PFSK-1 (cell line): ENCODE results near the gene PTGFRN.

Source experiments
- FOXP2 ChIP-seq: optimal IDR thresholded peaks from 2 replicates; pipeline ENCODE3; 2011; ENCODE audit warnings: borderline replicate concordance, control low read depth, inconsistent platforms; ENCODE audit not compliant: insufficient read depth; ENCODE audit errors: extremely low read length, extremely low read depth
- POLR2AphosphoS5 ChIP-seq: IDR thresholded peaks from 2 replicates; pipeline ENCODE4 v1.6.1; 2012; ENCODE audit warnings: low read depth, mild to moderate bottlenecking, control low read depth, low read length, moderate library complexity
- SIN3A ChIP-seq: IDR thresholded peaks from 2 replicates; pipeline ENCODE4 v1.6.1; 2012; ENCODE audit warnings: mild to moderate bottlenecking, low read length, moderate library complexity, borderline replicate concordance; ENCODE audit not compliant: insufficient read depth
- TAF1 ChIP-seq: IDR thresholded peaks from 2 replicates; pipeline ENCODE4 v1.6.1; 2012; ENCODE audit warnings: low read length, control low read depth, borderline replicate concordance; ENCODE audit not compliant: insufficient read depth
- TF ChIP-seq, protein P1 (sequence below), 2 experiments: IDR thresholded peaks; 2 replicates each; pipeline versions ENCODE4 v1.6.1 to v1.8.0; 2011 to 2012; ENCODE audit warnings: low read depth in 2 of 2, low read length in 2 of 2, control low read depth in 1 of 2, inconsistent platforms in 1 of 2, mild to moderate bottlenecking in 1 of 2, moderate library complexity in 1 of 2; ENCODE audit not compliant: insufficient read depth in 1 of 2

Gene PTGFRN

DNA sequence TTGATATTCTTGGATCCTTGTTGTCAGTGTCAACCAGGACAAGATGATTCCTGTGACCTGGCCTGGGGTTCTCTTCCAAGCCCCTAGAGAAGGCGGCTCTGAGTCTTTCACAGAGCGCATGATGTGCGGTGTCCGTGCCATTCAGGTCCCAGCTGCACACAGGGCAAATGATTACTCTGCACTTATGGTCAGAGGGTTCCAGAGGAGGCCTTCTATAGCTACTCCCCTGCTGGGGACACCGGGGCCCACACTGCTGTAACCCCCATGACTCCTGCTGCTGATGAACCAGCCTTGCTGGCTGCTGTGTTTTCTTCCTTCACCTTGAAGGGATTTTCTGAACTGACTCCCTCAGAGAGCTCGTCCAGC lies 1.5 kb downstream of the PTGFRN start:
- TF ChIP-seq, protein P1, sequence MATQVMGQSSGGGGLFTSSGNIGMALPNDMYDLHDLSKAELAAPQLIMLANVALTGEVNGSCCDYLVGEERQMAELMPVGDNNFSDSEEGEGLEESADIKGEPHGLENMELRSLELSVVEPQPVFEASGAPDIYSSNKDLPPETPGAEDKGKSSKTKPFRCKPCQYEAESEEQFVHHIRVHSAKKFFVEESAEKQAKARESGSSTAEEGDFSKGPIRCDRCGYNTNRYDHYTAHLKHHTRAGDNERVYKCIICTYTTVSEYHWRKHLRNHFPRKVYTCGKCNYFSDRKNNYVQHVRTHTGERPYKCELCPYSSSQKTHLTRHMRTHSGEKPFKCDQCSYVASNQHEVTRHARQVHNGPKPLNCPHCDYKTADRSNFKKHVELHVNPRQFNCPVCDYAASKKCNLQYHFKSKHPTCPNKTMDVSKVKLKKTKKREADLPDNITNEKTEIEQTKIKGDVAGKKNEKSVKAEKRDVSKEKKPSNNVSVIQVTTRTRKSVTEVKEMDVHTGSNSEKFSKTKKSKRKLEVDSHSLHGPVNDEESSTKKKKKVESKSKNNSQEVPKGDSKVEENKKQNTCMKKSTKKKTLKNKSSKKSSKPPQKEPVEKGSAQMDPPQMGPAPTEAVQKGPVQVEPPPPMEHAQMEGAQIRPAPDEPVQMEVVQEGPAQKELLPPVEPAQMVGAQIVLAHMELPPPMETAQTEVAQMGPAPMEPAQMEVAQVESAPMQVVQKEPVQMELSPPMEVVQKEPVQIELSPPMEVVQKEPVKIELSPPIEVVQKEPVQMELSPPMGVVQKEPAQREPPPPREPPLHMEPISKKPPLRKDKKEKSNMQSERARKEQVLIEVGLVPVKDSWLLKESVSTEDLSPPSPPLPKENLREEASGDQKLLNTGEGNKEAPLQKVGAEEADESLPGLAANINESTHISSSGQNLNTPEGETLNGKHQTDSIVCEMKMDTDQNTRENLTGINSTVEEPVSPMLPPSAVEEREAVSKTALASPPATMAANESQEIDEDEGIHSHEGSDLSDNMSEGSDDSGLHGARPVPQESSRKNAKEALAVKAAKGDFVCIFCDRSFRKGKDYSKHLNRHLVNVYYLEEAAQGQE (IDR thresholded peaks at IDR 0.05; ENCODE audit: insufficient read depth in 1 of 2, low read depth in 2 of 2, low read length in 2 of 2) = no peak
- no peak for TF ChIP-seq SIN3A
- no peak for TF ChIP-seq FOXP2
- no peak for TF ChIP-seq TAF1
- TF ChIP-seq POLR2AphosphoS5 = no peak

DNA sequence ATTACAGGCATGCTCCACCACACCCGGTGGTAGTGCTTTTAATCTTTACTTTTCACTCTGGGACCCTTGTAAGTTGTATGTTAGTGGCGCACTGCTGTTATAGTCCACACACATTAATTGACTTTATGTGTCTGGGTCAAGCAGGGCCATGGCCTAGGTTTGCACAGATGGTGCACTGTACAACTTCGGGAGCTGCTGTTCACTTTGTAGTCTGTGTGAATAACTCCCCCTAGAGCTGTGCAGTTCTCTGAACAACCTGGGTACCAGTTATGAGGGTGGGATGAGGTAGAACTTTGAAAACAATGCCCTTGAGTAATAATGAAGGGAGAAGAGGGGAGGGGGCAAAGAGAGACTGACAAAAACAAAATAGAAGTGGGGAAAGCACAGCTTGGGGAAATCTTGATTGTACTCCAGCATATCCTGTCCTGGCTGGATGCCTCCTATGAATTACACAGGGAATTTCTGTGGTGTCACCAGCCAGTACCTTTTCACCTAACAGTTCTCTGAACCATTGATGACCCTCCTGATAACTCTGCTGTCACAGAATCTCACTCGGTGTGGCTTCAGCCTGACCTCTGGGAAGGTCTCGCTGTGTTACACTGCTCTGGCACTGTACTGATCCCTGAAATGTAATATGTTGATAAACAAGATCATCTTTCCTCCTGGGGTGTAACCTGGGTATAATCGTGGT lies 2.2 kb downstream of the PTGFRN start:
- TF ChIP-seq POLR2AphosphoS5 = no peak
- TF ChIP-seq, protein P1 (IDR thresholded peaks at IDR 0.05; ENCODE audit: insufficient read depth in 1 of 2, low read depth in 2 of 2, low read length in 2 of 2) = no peak
- TF ChIP-seq FOXP2 = no peak

DNA sequence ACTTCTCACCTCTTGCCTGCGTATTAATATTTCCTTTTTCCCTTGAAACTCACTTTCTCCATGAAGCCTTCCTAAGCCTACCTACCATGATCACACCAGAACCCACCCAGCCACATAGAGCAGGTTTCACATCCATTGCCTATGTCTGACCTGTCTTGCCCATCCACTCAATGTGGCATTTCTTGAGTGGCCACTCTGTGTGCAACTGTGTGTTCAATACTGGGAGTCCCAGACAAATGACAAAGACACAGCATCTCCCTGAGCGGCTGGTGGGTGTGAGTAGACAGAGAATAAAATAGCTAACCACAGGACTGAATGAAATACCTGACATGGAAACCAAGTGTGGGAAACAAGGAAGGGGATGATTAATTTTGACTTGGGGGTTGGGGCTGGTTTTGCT lies 3.1 kb downstream of the PTGFRN start:
- TF ChIP-seq, protein P1 (IDR thresholded peaks at IDR 0.05; ENCODE audit: insufficient read depth in 1 of 2, low read depth in 2 of 2, low read length in 2 of 2) = no peak
- TF ChIP-seq POLR2AphosphoS5 = no peak
- TF ChIP-seq TAF1 = no peak
- no peak for TF ChIP-seq FOXP2
- no peak for TF ChIP-seq SIN3A

DNA sequence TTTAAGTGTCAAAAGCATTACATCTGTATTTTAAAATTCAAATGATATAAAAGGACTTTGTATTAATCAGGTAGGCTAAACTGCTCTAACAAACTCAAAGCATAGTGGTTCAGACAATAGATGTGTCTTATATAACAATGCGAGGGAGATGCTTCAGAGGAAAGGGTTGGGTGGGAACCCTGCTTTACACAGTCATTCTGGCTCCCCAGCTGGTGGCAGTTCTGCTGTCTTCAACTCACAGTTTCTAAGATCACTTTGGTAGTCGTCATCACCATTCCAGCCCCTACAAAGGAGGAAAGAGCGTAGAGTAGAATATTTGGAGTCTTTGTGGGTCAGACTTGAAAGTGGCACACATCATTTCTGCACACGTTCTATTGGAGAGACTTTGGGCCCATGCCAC lies 4.2 kb downstream of the PTGFRN start:
- TF ChIP-seq POLR2AphosphoS5 = no peak

DNA sequence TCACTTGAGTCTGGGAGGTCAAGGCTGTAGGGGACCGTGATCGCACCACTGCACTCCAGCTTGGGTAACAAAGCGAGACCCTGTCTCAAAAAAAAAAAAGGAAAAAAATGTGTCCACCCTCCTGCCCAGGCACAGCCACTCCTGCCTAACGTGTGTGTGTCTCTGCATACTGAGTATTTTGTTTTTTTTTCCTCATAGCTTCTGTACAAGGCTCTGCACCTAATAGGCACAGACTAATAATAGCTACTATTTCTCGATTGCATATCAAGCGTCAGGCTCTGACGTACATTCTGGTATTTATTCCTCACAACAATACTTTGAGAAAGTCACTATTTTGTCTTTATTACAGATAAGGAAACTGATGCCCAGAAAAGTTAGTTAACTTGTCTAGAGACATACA lies 5.0 kb downstream of the PTGFRN start:
- TF ChIP-seq, protein P1 (IDR thresholded peaks at IDR 0.05; ENCODE audit: insufficient read depth in 1 of 2, low read depth in 2 of 2, low read length in 2 of 2) = no peak
- TF ChIP-seq TAF1 = no peak
- no peak for TF ChIP-seq SIN3A
- TF ChIP-seq FOXP2 = no peak
- TF ChIP-seq POLR2AphosphoS5 = no peak
